T47D (cell line): ENCODE data around the gene TREM2.
A peak's percentile ranks its signal among the peaks of the same experiment; 100 is the strongest.
"Not testable (repeated sequence)": the region's sequence is repeated elsewhere in the genome, so short reads cannot be mapped to it uniquely, and the experiment has no call there.

Source experiments
- DNase-seq, 2 experiments: peaks; one replicate each; pipeline versions ENCODE4 v3.0.0 to v3.0.0-alpha.2; 2011 to 2012; ENCODE audit warnings: low read depth in 1 of 2, low spot score in 1 of 2
- JUND ChIP-seq: IDR thresholded peaks from 2 replicates; pipeline ENCODE4 v1.6.1; 2012; ENCODE audit warnings: low read depth
- in situ Hi-C: cut with HindIII; loops from 2 replicates; pipeline ENCODE4 v1.10.0; 2016; ENCODE audit warnings: low sequenced_read_pairs, low pct_unique_long_range_greater_than_20kb

The TREM2 gene

GRCh38 chr6:41193171-41193734, 30.3 kb upstream of the TREM2 start:
- no peak for TF ChIP-seq JUND
- in situ Hi-C loops = no loop called here
- DNase-seq = no peak

GRCh38 chr6:41191569-41191968, 28.7 kb upstream of the TREM2 start:
- no peak for DNase-seq
- in situ Hi-C loops = no loop called here
- TF ChIP-seq JUND = no peak

- TF ChIP-seq JUND = no peak
- in situ Hi-C loops = no loop called here
- DNase-seq = no peak
Measured at GRCh38 chr6:41190791-41191190, 27.9 kb upstream of the TREM2 start.

GRCh38 chr6:41189967-41190366, 27.1 kb upstream of the TREM2 start:
- DNase-seq = no peak
- in situ Hi-C loops = no loop called here
- no peak for TF ChIP-seq JUND

- in situ Hi-C loops, DNase-seq: not testable (repeated sequence)
Measured at GRCh38 chr6:41189046-41189445, 26.1 kb upstream of the TREM2 start.

GRCh38 chr6:41187924-41188886, 25.3 kb upstream of the TREM2 start:
- DNase-seq = no peak
- in situ Hi-C loops = no loop called here
- no peak for TF ChIP-seq JUND

- no peak for DNase-seq
- no peak for TF ChIP-seq JUND
- in situ Hi-C loops = no loop called here
Measured at GRCh38 chr6:41186031-41186562, 23.2 kb upstream of the TREM2 start.

GRCh38 chr6:41184761-41185160, 21.8 kb upstream of the TREM2 start:
- TF ChIP-seq JUND = no peak
- DNase-seq = no peak
- in situ Hi-C loops = no loop called here

GRCh38 chr6:41182069-41183034, 19.4 kb upstream of the TREM2 start:
- TF ChIP-seq JUND = no peak
- in situ Hi-C loops = no loop called here
- DNase-seq = peak; percentile 15 to 63

- no peak for DNase-seq
- in situ Hi-C loops = no loop called here
- no peak for TF ChIP-seq JUND
Measured at GRCh38 chr6:41181566-41181965, 18.6 kb upstream of the TREM2 start.

- TF ChIP-seq JUND = no peak
- DNase-seq = no peak
- in situ Hi-C loops = no loop called here
Measured at GRCh38 chr6:41179163-41179562, 16.2 kb upstream of the TREM2 start.

- TF ChIP-seq JUND = no peak
- no peak for DNase-seq
- in situ Hi-C loops = no loop called here
Measured at GRCh38 chr6:41177695-41178094, 14.8 kb upstream of the TREM2 start.
